GM12874 (cell line): ENCODE data around the gene RBMY1J.
"Not testable (repeated sequence)": the region's sequence is repeated elsewhere in the genome, so short reads cannot be mapped to it uniquely, and the experiment has no call there.

Experiments
- CTCF ChIP-seq: IDR thresholded peaks from 2 replicates; pipeline ENCODE4 v1.5.1; 2011; ENCODE audit warnings: low read depth, mild to moderate bottlenecking, control low read depth, low read length, moderate library complexity; ENCODE audit not compliant: insufficient read depth

The RBMY1J gene

DNA sequence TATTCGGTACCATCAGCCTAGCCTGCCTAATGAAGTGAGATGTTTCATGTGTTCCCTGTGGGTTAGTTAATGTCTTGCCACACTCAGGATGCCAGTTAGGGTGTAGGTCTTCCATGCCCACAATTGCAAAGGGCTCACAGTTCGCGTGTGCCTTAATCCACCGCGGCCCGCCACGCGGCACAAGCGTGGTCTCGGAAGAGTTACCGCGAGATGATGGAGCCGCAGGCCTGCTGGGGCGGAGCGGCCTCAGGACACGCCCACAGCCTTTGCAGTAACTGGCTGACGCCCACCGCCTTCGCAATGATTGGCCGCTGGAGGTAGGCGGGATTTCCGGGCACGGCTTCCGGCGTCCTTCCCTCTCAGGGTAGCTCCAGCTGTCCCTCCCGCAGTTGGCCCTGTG is at the start of gene RBMY1J:
Gene RBMY1J, plus strand, starts transcription at position 301 of the 400 bp plus-strand sequence. CDS start 2,038 bp downstream, outside the sequence.
- not testable (repeated sequence) for TF ChIP-seq CTCF

GRCh38 chrY:22367416-22367815 is 35.8 kb upstream of the RBMY1J start:
- no peak for TF ChIP-seq CTCF

GRCh38 chrY:22370623-22371022 is 32.6 kb upstream of the RBMY1J start:
- TF ChIP-seq CTCF, result no peak

GRCh38 chrY:22373494-22373893 is 29.7 kb upstream of the RBMY1J start:
- TF ChIP-seq CTCF, result no peak
